ENCODE data around the gene ANKRD36C. TPM values are rescaled to one million over a fixed set of nuclear protein-coding genes. Genes with fewer than 3 reads are reported as not detected.
"Not testable (repeated sequence)": the region's sequence is repeated elsewhere in the genome, so short reads cannot be mapped to it uniquely, and the experiment has no call there.

The ANKRD36C gene
- total RNA-seq (2012; rRNA removed) (27.1 and 32.8 TPM in 2 replicates), polyA plus RNA-seq (2012; rRNA removed) (1.5 and 2.2 TPM in 2 replicates), Bru-seq, nascent RNA (percentile 61 among the genes with signal in this experiment), BruChase-seq, experiment 1, labeled RNA remaining after a 6-hour chase (percentile 52 among the genes with signal in this experiment), BruChase-seq, experiment 2, labeled RNA remaining after a 2-hour chase (percentile 63 among the genes with signal in this experiment)
- polyA plus RNA-seq (2012; cell fraction: cytosol; rRNA removed): 0.19 and 0.25 TPM in 2 replicates
- polyA plus RNA-seq (2012; cell fraction: nucleus; rRNA removed; ENCODE audit: low replicate concordance): 1.2 and 7.6 TPM in 2 replicates
- long read RNA-seq, partial matches to known transcripts: 3 of 9 reads
- long read RNA-seq, other reads (novel, unspliced or antisense): 6 of 9 reads

- peak within 1 kb of the TSS; percentile 72; the same call in 1 of the 2 replicates for H2BK120ac ChIP-seq (ENCODE audit: low read depth, low read length)
- not testable (repeated sequence) for BruUV-seq (replicated peaks)
- H4K5ac ChIP-seq (ENCODE audit: low read depth, low read length): peak within 1 kb of the TSS; percentile 98
Observed at GRCh38 chr2:95991351-95992094, at the start of gene ANKRD36C. ANKRD36C (minus strand) TSS chr2:95991824; CDS start chr2:95991708, 116 bp downstream.

GRCh38 chr2:96035554-96035953 is 43.9 kb upstream of the ANKRD36C start:
- H3K9me1 ChIP-seq (ENCODE audit: insufficient read depth, low read length); H3K14ac ChIP-seq (replicated peaks; ENCODE audit: low read depth, low read length); POLR2A ChIA-PET (ENCODE audit: unreplicated experiment); H3K18ac ChIP-seq (ENCODE audit: low read depth, low read length); H2BK120ac ChIP-seq (ENCODE audit: low read depth, low read length); DNase-seq; intact Hi-C loops (cut with micrococcal nuclease); H3K27me3 ChIP-seq (ENCODE audit: control insufficient read depth, insufficient read depth, low read length); H3K4me3 ChIP-seq (ENCODE audit: insufficient read depth, low read depth, low read length); H3K36me3 ChIP-seq (ENCODE audit: control insufficient read depth, insufficient read depth, low read length); H2AK9ac ChIP-seq (replicated peaks; ENCODE audit: low read depth, low read length, poor library complexity); H3K56ac ChIP-seq (ENCODE audit: extremely low read depth, insufficient read depth, low read length); H2AFZ ChIP-seq (replicated peaks; ENCODE audit: low read length, poor library complexity); CTCF ChIA-PET; H3K9ac ChIP-seq (ENCODE audit: low read depth, low read length); ATAC-seq (ENCODE audit: low read depth); H4K5ac ChIP-seq (ENCODE audit: low read depth, low read length); H2BK20ac ChIP-seq (ENCODE audit: low read depth, low read length); H2AK5ac ChIP-seq (ENCODE audit: low read depth, low read length); H3K4me1 ChIP-seq (ENCODE audit: control insufficient read depth, insufficient read depth, low read length); in situ Hi-C loops (cut with MboI; ENCODE audit: low sequenced_read_pairs); H2BK5ac ChIP-seq (ENCODE audit: low read depth, low read length, poor library complexity, severe bottlenecking); H3K9me3 ChIP-seq (ENCODE audit: control insufficient read depth, insufficient read depth, low read length); H3K27ac ChIP-seq (ENCODE audit: insufficient read depth, low read length); H2BK15ac ChIP-seq (ENCODE audit: low read depth, low read length); BruUV-seq (replicated peaks); H4K8ac ChIP-seq (ENCODE audit: low read depth in 2 of 2, low read length in 2 of 2); H3K4me2 ChIP-seq (ENCODE audit: low read depth, low read length); H3K23ac ChIP-seq (ENCODE audit: low read depth, low read length); H3K4ac ChIP-seq (ENCODE audit: low read depth, low read length); H4K91ac ChIP-seq (ENCODE audit: insufficient read depth, low read depth, low read length); H3K79me1 ChIP-seq (ENCODE audit: low read depth in 1 of 2, low read length in 2 of 2); dilution Hi-C loops (cut with HindIII; ENCODE audit: low sequenced_read_pairs, unreplicated experiment); H4K20me1 ChIP-seq (ENCODE audit: insufficient read depth, low read length): not testable (repeated sequence)
- WGBS, 2 experiments (ENCODE audit: extremely low coverage in 2 of 2, insufficient read length in 1 of 2): no CpG with 5 or more reads among the region's 14 CpGs

More at GRCh38 chr2:95991351-95992094, at the start of gene ANKRD36C:
- H3K4me1 ChIP-seq (ENCODE audit: control insufficient read depth, insufficient read depth, low read length); H3K27me3 ChIP-seq (ENCODE audit: control insufficient read depth, insufficient read depth, low read length); H3K79me1 ChIP-seq (ENCODE audit: low read depth in 1 of 2, low read length in 2 of 2); H3K9me3 ChIP-seq (ENCODE audit: control insufficient read depth, insufficient read depth, low read length); H2AK5ac ChIP-seq (ENCODE audit: low read depth, low read length); in situ Hi-C loops (cut with MboI; ENCODE audit: low sequenced_read_pairs); POLR2A ChIA-PET (ENCODE audit: unreplicated experiment); H3K36me3 ChIP-seq (ENCODE audit: control insufficient read depth, insufficient read depth, low read length); H2BK20ac ChIP-seq (ENCODE audit: low read depth, low read length); dilution Hi-C loops (cut with HindIII; ENCODE audit: low sequenced_read_pairs, unreplicated experiment); H3K9me1 ChIP-seq (ENCODE audit: insufficient read depth, low read length); H4K20me1 ChIP-seq (ENCODE audit: insufficient read depth, low read length): not testable (repeated sequence)
- Histone ChIP-seq H3K4me2 (ENCODE audit: low read depth, low read length) (peak within 1 kb of the TSS; percentile 100), H4K8ac (ENCODE audit: low read depth in 2 of 2, low read length in 2 of 2) (peak within 1 kb of the TSS; percentile 73 to 76), H3K18ac (ENCODE audit: low read depth, low read length) (peak within 1 kb of the TSS; percentile 79; the same call in 1 of the 2 replicates), H2BK15ac (ENCODE audit: low read depth, low read length) (peak within 1 kb of the TSS; percentile 80; the same call in 1 of the 3 replicates), H3K27ac (ENCODE audit: insufficient read depth, low read length) (peak within 1 kb of the TSS; percentile 96), H3K9ac (ENCODE audit: low read depth, low read length) (peak within 1 kb of the TSS; percentile 76), H3K14ac (replicated peaks; ENCODE audit: low read depth, low read length) (peak within 1 kb of the TSS; percentile 93), H3K4me3 (ENCODE audit: insufficient read depth, low read depth, low read length) (peak within 1 kb of the TSS; percentile 75), H2AFZ (replicated peaks; ENCODE audit: low read length, poor library complexity) (peak within 1 kb of the TSS; percentile 95), H4K91ac (ENCODE audit: insufficient read depth, low read depth, low read length) (peak within 1 kb of the TSS; percentile 26; the same call in 1 of the 2 replicates), H2AK9ac (replicated peaks; ENCODE audit: low read depth, low read length, poor library complexity) (peak within 1 kb of the TSS; percentile 72), H3K23ac (ENCODE audit: low read depth, low read length) (peak within 1 kb of the TSS; percentile 98), H3K4ac (ENCODE audit: low read depth, low read length) (peak within 1 kb of the TSS; percentile 94), H3K56ac (ENCODE audit: extremely low read depth, insufficient read depth, low read length) (peak within 1 kb of the TSS; percentile 80), H2BK5ac (ENCODE audit: low read depth, low read length, poor library complexity, severe bottlenecking) (peak within 1 kb of the TSS; percentile 88)
- CTCF ChIA-PET: interaction anchor here (1.1 kb wide), 1 partner anchor 556 kb away, joined by 3 read pairs; no protein-coding TSS in a partner anchor
- DNase-seq (peak; percentile 11), ATAC-seq (ENCODE audit: low read depth) (peak; percentile 96)
- 0% methylated on average over 9 of the region's 56 CpGs; no CpG with 5 or more reads in 1 of the 2 experiments for WGBS, 2 experiments (ENCODE audit: extremely low coverage in 2 of 2, insufficient read length in 1 of 2)
- intact Hi-C loops (cut with micrococcal nuclease): loop anchor here (1.0 to 5.0 kb wide), 2 partner anchors 183 to 276 kb away; partner anchors contain the start of genes CIAO1 and TMEM127
